Testis (tissue), 2 donors: Measurements from ENCODE around the gene ZNF521.

ENCODE experiments used
- POLR2A ChIP-seq: fragments of 450-650 bp; IDR thresholded peaks from one replicate; pipeline ENCODE4 v1.6.1; 2017; ENCODE audit warnings: antibody characterized with exemption, mild to moderate bottlenecking, moderate library complexity
- TF ChIP-seq, protein P1 (sequence below), 3 experiments: fragments of 450-650 bp in 2 of 3; fragments of 200-600 bp in 1 of 3; sonication (generic) in 1 of 3; IDR thresholded peaks; one replicate each; pipeline ENCODE4 v1.5.1; 2016 to 2019; ENCODE audit warnings: antibody characterized with exemption in 3 of 3, mild to moderate bottlenecking in 2 of 3, moderate library complexity in 1 of 3

DNA sequence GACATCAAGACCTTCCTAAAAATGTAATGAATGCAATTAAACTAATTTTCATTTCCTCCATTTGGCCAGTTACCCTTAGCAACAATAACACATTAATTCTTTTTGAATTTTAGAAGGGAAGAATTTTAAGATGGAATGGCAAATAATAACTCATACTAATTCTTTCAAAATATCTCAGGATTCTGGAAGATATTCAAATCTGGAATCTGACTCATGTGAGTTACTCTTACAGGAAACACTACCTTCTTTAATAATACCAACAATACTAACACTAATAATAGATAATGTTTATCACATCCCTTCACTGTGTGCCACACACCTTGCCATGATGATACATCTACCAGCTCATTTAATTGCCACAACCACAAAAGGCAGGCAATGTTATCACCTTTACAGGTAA lies 46.4 kb downstream of the ZNF521 start:
- TF ChIP-seq, protein P1, sequence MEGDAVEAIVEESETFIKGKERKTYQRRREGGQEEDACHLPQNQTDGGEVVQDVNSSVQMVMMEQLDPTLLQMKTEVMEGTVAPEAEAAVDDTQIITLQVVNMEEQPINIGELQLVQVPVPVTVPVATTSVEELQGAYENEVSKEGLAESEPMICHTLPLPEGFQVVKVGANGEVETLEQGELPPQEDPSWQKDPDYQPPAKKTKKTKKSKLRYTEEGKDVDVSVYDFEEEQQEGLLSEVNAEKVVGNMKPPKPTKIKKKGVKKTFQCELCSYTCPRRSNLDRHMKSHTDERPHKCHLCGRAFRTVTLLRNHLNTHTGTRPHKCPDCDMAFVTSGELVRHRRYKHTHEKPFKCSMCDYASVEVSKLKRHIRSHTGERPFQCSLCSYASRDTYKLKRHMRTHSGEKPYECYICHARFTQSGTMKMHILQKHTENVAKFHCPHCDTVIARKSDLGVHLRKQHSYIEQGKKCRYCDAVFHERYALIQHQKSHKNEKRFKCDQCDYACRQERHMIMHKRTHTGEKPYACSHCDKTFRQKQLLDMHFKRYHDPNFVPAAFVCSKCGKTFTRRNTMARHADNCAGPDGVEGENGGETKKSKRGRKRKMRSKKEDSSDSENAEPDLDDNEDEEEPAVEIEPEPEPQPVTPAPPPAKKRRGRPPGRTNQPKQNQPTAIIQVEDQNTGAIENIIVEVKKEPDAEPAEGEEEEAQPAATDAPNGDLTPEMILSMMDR (IDR thresholded peaks at IDR 0.05), result no peak
- TF ChIP-seq POLR2A, result no peak
